ENCODE measurements around the gene ACCS. TPM values are rescaled to one million over a fixed set of nuclear protein-coding genes. Genes with fewer than 3 reads are reported as not detected.

ACCS gene
- total RNA-seq, 1 donor = 47.4 TPM

GRCh38 chr11:44083906-44084305 lies 17.8 kb downstream of the ACCS start:
- no peak for DNase-seq (ENCODE audit: low read depth in 2 of 3, low spot score in 2 of 3)

- no peak for DNase-seq (ENCODE audit: low read depth in 2 of 3, low spot score in 2 of 3)
These were observed 19.3 kb downstream of the ACCS start for GRCh38 chr11:44085330-44085729.

GRCh38 chr11:44088377-44088776 lies 22.3 kb downstream of the ACCS start:
- DNase-seq (ENCODE audit: low read depth in 2 of 3, low spot score in 2 of 3) = no peak

DNA sequence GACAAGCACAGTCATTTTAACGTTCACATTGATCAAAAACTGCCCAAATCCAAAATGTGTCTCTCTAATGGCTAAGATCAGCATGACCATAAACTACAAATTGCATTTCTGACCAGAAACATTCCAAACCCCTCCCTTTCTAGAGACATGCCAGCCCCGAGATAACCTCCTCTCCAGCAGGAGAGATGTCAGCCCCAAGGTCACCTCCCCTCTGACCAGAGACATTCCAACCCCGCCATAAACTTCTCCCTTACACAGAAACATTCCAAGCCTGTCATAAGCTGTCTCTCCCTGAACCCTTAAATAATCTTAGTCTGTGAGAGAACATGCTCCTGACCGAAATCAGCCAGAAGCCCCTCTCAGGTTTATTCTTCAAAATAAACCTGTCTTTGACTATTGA lies 22.8 kb downstream of the ACCS start:
- DNase-seq (ENCODE audit: low read depth in 2 of 3, low spot score in 2 of 3) = no peak

GRCh38 chr11:44090539-44090938 lies 24.5 kb downstream of the ACCS start:
- DNase-seq (ENCODE audit: low read depth in 2 of 3, low spot score in 2 of 3) = no peak

GRCh38 chr11:44094260-44094868 lies 28.3 kb downstream of the ACCS start:
- peak; percentile 62 to 84 (median 79) for DNase-seq (ENCODE audit: low read depth in 2 of 3, low spot score in 2 of 3)

DNA sequence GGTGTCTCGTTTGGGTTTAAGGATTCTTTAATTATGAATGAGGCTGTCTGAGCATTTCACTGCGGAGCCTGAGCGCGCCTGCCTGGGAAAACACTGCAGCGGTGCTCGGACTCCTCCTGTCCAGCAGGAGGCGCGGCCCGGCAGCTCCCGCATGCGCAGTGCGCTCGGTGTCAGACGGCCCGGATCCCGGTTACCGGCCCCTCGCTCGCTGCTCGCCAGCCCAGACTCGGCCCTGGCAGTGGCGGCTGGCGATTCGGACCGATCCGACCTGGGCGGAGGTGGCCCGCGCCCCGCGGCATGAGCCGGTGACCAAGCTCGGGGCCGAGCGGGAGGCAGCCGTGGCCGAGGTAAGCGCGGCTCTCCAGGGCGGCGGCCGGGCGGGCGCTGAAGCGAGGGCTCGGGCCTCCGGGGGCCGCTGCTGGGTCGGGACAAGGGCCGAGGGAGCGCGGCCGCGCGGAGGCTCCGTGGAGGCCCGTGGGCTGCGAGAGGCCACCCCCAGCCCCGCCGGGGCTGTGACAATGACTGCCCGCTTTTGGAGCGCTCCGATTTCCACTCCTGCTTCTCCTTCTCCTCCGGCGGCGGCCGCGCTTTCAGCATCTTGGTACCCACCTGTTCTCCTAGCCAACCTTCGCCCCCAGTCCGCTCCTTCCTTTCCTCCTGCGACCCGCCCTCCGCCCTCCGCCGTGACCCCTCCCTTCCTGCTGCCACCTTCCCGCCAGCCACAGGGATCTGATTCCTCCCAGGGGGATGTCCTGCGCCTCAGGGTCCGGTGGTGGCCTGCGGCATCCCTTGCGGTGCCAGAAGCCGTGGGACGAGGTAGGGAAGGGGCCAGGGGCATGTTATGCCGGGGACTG lies 29.7 kb downstream of the ACCS start, which contains the start of gene EXT2:
EXT2 (plus strand) TSS at position 173 of the 854 bp plus-strand sequence. CDS start 12,035 bp downstream, outside the sequence.
- peak; percentile 75 to 83 (median 80) for DNase-seq (ENCODE audit: low read depth in 2 of 3, low spot score in 2 of 3)

- no peak for DNase-seq (ENCODE audit: low read depth in 2 of 3, low spot score in 2 of 3)
These were observed 30.5 kb downstream of the ACCS start for GRCh38 chr11:44096360-44097185.

DNA sequence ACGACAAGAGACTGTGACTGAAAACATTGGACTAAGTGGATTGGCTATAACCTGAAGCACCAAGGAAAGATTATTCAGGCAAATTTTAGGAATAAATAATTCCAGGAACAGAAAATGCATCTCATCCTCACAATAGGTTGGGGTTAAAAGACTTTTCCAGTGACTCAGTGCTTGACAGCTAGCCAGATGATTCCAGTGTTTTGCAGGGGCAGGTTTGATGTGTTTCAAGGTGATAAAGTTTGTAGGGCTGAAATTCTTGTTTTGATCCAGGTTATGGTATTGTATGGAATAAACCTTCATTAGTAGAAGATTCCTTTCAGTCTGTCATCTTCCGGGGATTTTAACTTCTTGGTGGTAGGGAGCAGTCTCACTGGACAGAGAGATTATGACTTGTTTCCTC lies 31.8 kb downstream of the ACCS start:
- DNase-seq (ENCODE audit: low read depth in 2 of 3, low spot score in 2 of 3) = no peak

DNA sequence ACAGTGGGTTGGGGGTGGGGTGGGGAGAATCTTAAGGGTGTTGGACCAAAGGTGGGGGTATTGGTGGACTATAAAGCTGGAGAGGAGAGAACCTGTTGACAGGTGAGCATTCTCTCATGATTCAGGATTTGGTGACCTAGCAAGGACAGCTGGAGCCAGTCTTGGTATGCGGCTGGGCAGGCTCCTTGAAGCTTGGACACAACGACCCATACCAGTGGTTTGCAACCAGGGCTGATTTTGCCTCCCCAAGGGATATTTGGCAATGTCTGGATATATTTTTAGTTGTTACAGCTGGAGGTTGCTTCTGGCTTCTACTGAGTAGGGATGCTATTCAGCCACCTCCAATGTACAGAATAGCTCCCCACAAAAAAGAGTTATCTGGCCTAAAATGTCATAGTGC lies 35.0 kb downstream of the ACCS start:
- no peak for DNase-seq (ENCODE audit: low read depth in 2 of 3, low spot score in 2 of 3)

DNA sequence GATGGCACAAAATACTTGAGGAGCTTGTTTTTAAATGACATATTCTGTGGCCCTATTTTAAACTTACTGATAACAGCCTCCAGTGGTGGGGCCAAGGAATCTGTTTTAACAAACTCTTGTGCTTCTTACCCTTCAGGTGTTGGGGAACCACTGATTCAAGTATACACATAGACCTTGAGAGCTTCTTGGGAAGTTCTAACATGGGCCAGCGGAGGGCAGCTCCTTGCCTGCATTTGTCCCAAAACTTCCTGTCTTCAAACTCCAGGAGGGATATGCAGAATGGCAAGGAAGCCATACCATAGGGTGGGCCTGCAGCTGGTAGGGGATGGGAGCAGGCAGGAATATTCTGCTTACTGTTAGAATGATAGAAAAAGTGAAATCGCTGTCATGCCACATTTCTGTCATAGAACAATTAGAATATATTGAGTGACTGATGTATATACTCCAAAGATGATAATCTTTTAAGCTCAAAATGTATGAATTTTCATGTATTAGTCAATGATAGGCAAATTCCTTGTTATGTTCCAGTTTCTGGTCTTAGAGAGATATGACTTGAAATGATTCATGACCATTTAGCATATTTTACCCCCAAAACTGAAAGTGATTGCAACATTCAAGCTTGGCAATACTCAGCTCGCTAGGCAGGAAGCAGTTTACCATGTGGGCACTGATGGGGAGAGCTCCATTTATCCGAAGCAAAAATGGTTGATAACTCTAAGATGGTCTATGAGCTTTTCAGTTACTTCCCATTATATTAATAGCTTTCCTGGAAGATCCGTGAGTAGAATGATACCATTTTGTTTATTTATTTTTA lies 38.6 kb downstream of the ACCS start:
- peak in 2 of 3 donors; percentile 31 to 58 for DNase-seq (ENCODE audit: low read depth in 2 of 3, low spot score in 2 of 3)

GRCh38 chr11:44108260-44108659 lies 42.2 kb downstream of the ACCS start:
- no peak for DNase-seq (ENCODE audit: low read depth in 2 of 3, low spot score in 2 of 3)

GRCh38 chr11:44110231-44110679 lies 44.2 kb downstream of the ACCS start:
- DNase-seq (ENCODE audit: low read depth in 2 of 3, low spot score in 2 of 3) = peak in 2 of 3 donors; percentile 59 to 73

DNA sequence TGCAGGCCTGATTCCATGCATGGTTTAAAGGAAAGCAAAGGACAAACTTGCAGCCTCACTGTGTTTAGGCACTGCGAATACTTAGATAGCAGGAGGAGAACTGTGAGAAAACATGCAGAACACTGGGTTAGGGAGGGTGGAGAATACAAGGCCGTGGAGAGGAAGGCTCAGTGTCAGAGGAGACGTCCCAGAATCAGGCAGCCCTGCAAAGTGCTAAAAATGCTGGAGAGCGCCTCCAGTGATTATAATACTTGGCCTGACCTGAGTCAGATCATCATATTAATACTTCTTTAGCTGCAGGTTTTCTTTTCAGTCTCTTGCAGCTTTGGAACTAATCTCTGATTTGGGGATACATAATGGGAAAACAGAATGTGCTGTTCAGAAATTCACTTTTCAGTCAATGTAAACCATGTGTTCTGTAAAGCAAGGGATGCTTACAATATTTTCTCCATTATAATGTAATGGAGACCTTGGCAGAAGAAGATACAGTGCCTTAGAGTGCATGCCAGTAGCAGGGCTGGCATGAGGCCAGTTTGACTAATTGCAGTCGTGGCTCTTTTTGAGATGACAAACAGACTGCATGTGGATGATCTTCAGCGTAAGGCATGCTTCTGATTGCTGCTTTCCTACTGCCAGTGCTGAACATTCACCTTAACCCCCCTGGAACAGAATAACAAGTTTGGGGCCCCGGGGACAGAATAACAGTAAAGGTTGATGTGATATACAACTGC lies 46.2 kb downstream of the ACCS start:
- DNase-seq (ENCODE audit: low read depth in 2 of 3, low spot score in 2 of 3) = no peak

- no peak for DNase-seq (ENCODE audit: low read depth in 2 of 3, low spot score in 2 of 3)
These were observed 46.9 kb downstream of the ACCS start for GRCh38 chr11:44113018-44113417.

- DNase-seq (ENCODE audit: low read depth in 2 of 3, low spot score in 2 of 3) = no peak
These were observed 47.5 kb downstream of the ACCS start for GRCh38 chr11:44113572-44113971.

GRCh38 chr11:44116234-44116830 lies 50.3 kb downstream of the ACCS start:
- no peak for DNase-seq (ENCODE audit: low read depth in 2 of 3, low spot score in 2 of 3)

GRCh38 chr11:44120169-44120568 lies 54.1 kb downstream of the ACCS start:
- DNase-seq (ENCODE audit: low read depth in 2 of 3, low spot score in 2 of 3) = peak in 1 of 3 donors; percentile 7

GRCh38 chr11:44125598-44125997 lies 59.5 kb downstream of the ACCS start:
- no peak for DNase-seq (ENCODE audit: low read depth in 2 of 3, low spot score in 2 of 3)

Measured in hematopoietic multipotent progenitor cell (in vitro differentiated cells).